ENCODE data around the gene TXNDC15. TPM values are rescaled to one million over a fixed set of nuclear protein-coding genes. Genes with fewer than 3 reads are reported as not detected.

The TXNDC15 gene
- total and polyA plus RNA-seq, 2 of the 13 experiments (the other 11 are each of a cell fraction or from before 2014, with no cell fraction given), result 22.2 to 49.9 TPM

DNA sequence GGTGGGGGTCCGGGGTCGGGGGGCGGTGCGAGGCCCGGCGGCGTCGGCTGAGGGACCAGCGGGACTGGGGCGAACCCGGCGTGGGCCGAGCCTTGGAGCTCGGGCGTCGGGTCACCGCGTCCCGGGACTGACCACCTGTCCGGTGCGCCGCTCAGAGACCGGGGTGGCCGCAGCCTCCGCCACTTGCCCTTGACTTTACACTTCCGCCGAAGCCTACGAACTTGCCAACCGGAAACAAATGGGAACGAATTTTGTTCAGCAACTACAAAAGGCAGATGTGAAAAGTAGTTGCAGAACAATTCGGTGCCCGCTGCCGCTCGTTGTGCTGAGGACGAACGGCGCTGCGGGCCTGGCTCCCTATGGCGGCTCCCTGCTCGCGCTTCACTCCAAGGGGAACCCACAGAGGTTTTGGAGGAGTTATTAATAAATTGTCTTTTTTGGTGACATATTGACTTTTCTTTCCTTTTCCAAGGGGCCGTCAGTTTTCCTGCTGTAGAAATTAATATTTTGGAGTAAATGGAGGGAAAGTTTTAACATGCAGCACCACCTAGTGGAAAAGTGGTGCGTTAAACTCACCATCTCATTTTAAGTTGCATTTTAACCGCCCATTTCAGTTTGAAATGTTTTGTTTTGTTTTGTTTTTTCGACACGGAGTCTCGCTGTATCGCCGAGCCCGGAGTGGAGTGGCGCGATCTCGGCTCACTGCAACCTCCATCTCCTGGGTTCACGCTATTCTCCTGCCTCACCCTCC, 31.2 kb downstream of the TXNDC15 start (continued):
- peak; percentile 32; the same call in 1 of the 2 replicates for TF ChIP-seq SMC3 (IDR thresholded peaks at IDR 0.05; ENCODE audit: low read length)
- 0 out of 2 replicates have a peak, but pooled peaks have one; percentile 7 for TF ChIP-seq NR2C2 (CRISPR knock-in tag; IDR thresholded peaks at IDR 0.05; ENCODE audit: borderline replicate concordance)
- no peak for TF ChIP-seq ATF1 (CRISPR knock-in tag; IDR thresholded peaks at IDR 0.05)
- TF ChIP-seq, protein P1, sequence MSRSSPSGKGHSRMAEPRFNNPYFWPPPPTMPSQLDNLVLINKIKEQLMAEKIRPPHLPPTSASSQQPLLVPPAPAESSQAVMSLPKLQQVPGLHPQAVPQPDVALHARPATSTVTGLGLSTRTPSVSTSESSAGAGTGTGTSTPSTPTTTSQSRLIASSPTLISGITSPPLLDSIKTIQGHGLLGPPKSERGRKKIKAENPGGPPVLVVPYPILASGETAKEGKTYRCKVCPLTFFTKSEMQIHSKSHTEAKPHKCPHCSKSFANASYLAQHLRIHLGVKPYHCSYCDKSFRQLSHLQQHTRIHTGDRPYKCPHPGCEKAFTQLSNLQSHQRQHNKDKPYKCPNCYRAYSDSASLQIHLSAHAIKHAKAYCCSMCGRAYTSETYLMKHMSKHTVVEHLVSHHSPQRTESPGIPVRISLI (CRISPR knock-in tag; IDR thresholded peaks at IDR 0.05; ENCODE audit: borderline replicate concordance), result no peak
- TF ChIP-seq, protein P2, sequence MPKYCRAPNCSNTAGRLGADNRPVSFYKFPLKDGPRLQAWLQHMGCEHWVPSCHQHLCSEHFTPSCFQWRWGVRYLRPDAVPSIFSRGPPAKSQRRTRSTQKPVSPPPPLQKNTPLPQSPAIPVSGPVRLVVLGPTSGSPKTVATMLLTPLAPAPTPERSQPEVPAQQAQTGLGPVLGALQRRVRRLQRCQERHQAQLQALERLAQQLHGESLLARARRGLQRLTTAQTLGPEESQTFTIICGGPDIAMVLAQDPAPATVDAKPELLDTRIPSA (CRISPR knock-in tag; IDR thresholded peaks at IDR 0.05; ENCODE audit: borderline replicate concordance), result 0 out of 2 replicates have a peak, but pooled peaks have one; percentile 41
- TF ChIP-seq ZNF335 (CRISPR knock-in tag; IDR thresholded peaks at IDR 0.05), result peak; percentile 11; the same call in 1 of the 2 replicates
- TF ChIP-seq NFKB2 (CRISPR knock-in tag; IDR thresholded peaks at IDR 0.05; ENCODE audit: borderline replicate concordance), result peak; percentile 54; the same call in 1 of the 2 replicates
- TF ChIP-seq PAWR (CRISPR knock-in tag; IDR thresholded peaks at IDR 0.05; ENCODE audit: borderline replicate concordance), result no peak
- no peak for TF ChIP-seq ZIK1 (CRISPR knock-in tag; IDR thresholded peaks at IDR 0.05; ENCODE audit: borderline replicate concordance, low read depth)
- no peak for TF ChIP-seq ZFP37 (CRISPR knock-in tag; IDR thresholded peaks at IDR 0.05; ENCODE audit: borderline replicate concordance)
- TF ChIP-seq ZNF264 (CRISPR knock-in tag; IDR thresholded peaks at IDR 0.05), result peak; percentile 43; the same call in 1 of the 2 replicates
- peak; percentile 14; the same call in 1 of the 2 replicates for TF ChIP-seq RAD21 (CRISPR knock-in tag; IDR thresholded peaks at IDR 0.05)
- no peak; the same call in 1 of the 2 replicates for TF ChIP-seq THAP11 (CRISPR knock-in tag; IDR thresholded peaks at IDR 0.05)
- peak; percentile 24; the same call in 1 of the 2 replicates for TF ChIP-seq HOXA5 (CRISPR knock-in tag; IDR thresholded peaks at IDR 0.05)
- TF ChIP-seq ZNF766 (CRISPR knock-in tag; IDR thresholded peaks at IDR 0.05; ENCODE audit: borderline replicate concordance), result no peak
- TF ChIP-seq, protein P3, sequence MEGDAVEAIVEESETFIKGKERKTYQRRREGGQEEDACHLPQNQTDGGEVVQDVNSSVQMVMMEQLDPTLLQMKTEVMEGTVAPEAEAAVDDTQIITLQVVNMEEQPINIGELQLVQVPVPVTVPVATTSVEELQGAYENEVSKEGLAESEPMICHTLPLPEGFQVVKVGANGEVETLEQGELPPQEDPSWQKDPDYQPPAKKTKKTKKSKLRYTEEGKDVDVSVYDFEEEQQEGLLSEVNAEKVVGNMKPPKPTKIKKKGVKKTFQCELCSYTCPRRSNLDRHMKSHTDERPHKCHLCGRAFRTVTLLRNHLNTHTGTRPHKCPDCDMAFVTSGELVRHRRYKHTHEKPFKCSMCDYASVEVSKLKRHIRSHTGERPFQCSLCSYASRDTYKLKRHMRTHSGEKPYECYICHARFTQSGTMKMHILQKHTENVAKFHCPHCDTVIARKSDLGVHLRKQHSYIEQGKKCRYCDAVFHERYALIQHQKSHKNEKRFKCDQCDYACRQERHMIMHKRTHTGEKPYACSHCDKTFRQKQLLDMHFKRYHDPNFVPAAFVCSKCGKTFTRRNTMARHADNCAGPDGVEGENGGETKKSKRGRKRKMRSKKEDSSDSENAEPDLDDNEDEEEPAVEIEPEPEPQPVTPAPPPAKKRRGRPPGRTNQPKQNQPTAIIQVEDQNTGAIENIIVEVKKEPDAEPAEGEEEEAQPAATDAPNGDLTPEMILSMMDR (CRISPR knock-in tag; IDR thresholded peaks at IDR 0.05), result peak; percentile 72
- TF ChIP-seq ZNF207 (IDR thresholded peaks at IDR 0.05; ENCODE audit: borderline replicate concordance), result no peak
- TF ChIP-seq, protein P4, sequence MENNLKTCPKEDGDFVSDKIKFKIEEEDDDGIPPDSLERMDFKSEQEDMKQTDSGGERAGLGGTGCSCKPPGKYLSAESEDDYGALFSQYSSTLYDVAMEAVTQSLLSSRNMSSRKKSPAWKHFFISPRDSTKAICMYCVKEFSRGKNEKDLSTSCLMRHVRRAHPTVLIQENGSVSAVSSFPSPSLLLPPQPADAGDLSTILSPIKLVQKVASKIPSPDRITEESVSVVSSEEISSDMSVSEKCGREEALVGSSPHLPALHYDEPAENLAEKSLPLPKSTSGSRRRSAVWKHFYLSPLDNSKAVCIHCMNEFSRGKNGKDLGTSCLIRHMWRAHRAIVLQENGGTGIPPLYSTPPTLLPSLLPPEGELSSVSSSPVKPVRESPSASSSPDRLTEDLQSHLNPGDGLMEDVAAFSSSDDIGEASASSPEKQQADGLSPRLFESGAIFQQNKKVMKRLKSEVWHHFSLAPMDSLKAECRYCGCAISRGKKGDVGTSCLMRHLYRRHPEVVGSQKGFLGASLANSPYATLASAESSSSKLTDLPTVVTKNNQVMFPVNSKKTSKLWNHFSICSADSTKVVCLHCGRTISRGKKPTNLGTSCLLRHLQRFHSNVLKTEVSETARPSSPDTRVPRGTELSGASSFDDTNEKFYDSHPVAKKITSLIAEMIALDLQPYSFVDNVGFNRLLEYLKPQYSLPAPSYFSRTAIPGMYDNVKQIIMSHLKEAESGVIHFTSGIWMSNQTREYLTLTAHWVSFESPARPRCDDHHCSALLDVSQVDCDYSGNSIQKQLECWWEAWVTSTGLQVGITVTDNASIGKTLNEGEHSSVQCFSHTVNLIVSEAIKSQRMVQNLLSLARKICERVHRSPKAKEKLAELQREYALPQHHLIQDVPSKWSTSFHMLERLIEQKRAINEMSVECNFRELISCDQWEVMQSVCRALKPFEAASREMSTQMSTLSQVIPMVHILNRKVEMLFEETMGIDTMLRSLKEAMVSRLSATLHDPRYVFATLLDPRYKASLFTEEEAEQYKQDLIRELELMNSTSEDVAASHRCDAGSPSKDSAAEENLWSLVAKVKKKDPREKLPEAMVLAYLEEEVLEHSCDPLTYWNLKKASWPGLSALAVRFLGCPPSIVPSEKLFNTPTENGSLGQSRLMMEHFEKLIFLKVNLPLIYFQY (CRISPR knock-in tag; IDR thresholded peaks at IDR 0.05; ENCODE audit: borderline replicate concordance), result no peak
- 0 out of 2 replicates have a peak, but pooled peaks have one; percentile 28 for TF ChIP-seq ZNF629 (CRISPR knock-in tag; conservative IDR thresholded peaks at IDR 0.05)
- TF ChIP-seq, protein P5, sequence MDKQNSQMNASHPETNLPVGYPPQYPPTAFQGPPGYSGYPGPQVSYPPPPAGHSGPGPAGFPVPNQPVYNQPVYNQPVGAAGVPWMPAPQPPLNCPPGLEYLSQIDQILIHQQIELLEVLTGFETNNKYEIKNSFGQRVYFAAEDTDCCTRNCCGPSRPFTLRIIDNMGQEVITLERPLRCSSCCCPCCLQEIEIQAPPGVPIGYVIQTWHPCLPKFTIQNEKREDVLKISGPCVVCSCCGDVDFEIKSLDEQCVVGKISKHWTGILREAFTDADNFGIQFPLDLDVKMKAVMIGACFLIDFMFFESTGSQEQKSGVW (CRISPR knock-in tag; IDR thresholded peaks at IDR 0.05; ENCODE audit: borderline replicate concordance), result no peak
- TF ChIP-seq GTF3A (CRISPR knock-in tag; conservative IDR thresholded peaks at IDR 0.05), result no peak

All from HepG2 (cell line).